GM10847 (cell line): ENCODE measurements around the gene AGAP1.

Experiments
- POLR2A ChIP-seq: IDR thresholded peaks from 2 replicates; pipeline ENCODE4 v1.6.1; 2011; ENCODE audit not compliant: insufficient read length; ENCODE audit errors: extremely low read depth

The AGAP1 gene

GRCh38 chr2:236130349-236130998 is 636.6 kb downstream of the AGAP1 start:
- TF ChIP-seq POLR2A, result no peak

- no peak for TF ChIP-seq POLR2A
Observed at GRCh38 chr2:236131073-236131692, 637.3 kb downstream of the AGAP1 start.

GRCh38 chr2:236133410-236134012 is 639.7 kb downstream of the AGAP1 start:
- no peak for TF ChIP-seq POLR2A

GRCh38 chr2:236136538-236136937 is 642.7 kb downstream of the AGAP1 start:
- no peak for TF ChIP-seq POLR2A

GRCh38 chr2:236137066-236137465 is 643.2 kb downstream of the AGAP1 start:
- TF ChIP-seq POLR2A, result no peak

- TF ChIP-seq POLR2A, result no peak
Observed at GRCh38 chr2:236143811-236144210, 650.0 kb downstream of the AGAP1 start.

- TF ChIP-seq POLR2A, result no peak
Observed at GRCh38 chr2:236146436-236146835, 652.6 kb downstream of the AGAP1 start.

GRCh38 chr2:236155406-236155805 is 661.6 kb downstream of the AGAP1 start:
- TF ChIP-seq POLR2A, result no peak

- no peak for TF ChIP-seq POLR2A
Observed at GRCh38 chr2:236156095-236156859, 662.4 kb downstream of the AGAP1 start.

GRCh38 chr2:236156860-236157194 is 663.0 kb downstream of the AGAP1 start:
- TF ChIP-seq POLR2A, result no peak

- no peak for TF ChIP-seq POLR2A
Observed at GRCh38 chr2:236157366-236157765, 663.5 kb downstream of the AGAP1 start.

- TF ChIP-seq POLR2A, result no peak
Observed at GRCh38 chr2:236157815-236158498, 664.1 kb downstream of the AGAP1 start.

GRCh38 chr2:236158969-236159777 is 665.3 kb downstream of the AGAP1 start:
- TF ChIP-seq POLR2A, result no peak

- no peak for TF ChIP-seq POLR2A
Observed at GRCh38 chr2:236159778-236160170, 665.9 kb downstream of the AGAP1 start.

GRCh38 chr2:236160366-236161081 is 666.7 kb downstream of the AGAP1 start:
- no peak for TF ChIP-seq POLR2A

GRCh38 chr2:236161082-236161462 is 667.2 kb downstream of the AGAP1 start:
- no peak for TF ChIP-seq POLR2A
